HepG2 (cell line): Measurements from ENCODE around the gene LTBR. TPM values are rescaled to one million over a fixed set of nuclear protein-coding genes. Genes with fewer than 3 reads are reported as not detected.

Source experiments
- BCLAF1 ChIP-seq: fragments of 450-650 bp; IDR thresholded peaks from 2 replicates; pipeline ENCODE4 v1.6.1; 2017; ENCODE audit warnings: mild to moderate bottlenecking
- DR1 ChIP-seq: sonication (generic); formaldehyde crosslinking; IDR thresholded peaks from 2 replicates; pipeline ENCODE4 v1.8.0; 2021; ENCODE audit warnings: mild to moderate bottlenecking, missing genetic modification reagents, inconsistent platforms
- FOXO1 ChIP-seq: sonication (generic); formaldehyde crosslinking; IDR thresholded peaks from 2 replicates; pipeline ENCODE4 v1.4.0; 2020; ENCODE audit warnings: missing genetic modification reagents
- GLI4 ChIP-seq: sonication (generic); formaldehyde crosslinking; IDR thresholded peaks from 2 replicates; pipeline ENCODE4 v1.5.1; 2020; ENCODE audit warnings: missing genetic modification reagents, mild to moderate bottlenecking, moderate library complexity, borderline replicate concordance
- KIAA2018 ChIP-seq: sonication (generic); formaldehyde crosslinking; IDR thresholded peaks from 2 replicates; pipeline ENCODE4 v1.5.0; 2020; ENCODE audit warnings: mild to moderate bottlenecking, missing genetic modification reagents, borderline replicate concordance
- KLF11 ChIP-seq: IDR thresholded peaks from 2 replicates; pipeline ENCODE4 v1.6.1; 2016; ENCODE audit warnings: missing compliant biosample characterization
- MAFF ChIP-seq: IDR thresholded peaks from 2 replicates; pipeline ENCODE4 v1.6.1; 2011; ENCODE audit warnings: low read depth, low read length, improper control_type of control experiment
- NR3C1 ChIP-seq: sonication (generic); formaldehyde crosslinking; IDR thresholded peaks from 2 replicates; pipeline ENCODE4 v1.4.0; 2020; ENCODE audit warnings: missing genetic modification reagents
- PATZ1 ChIP-seq: sonication (generic); formaldehyde crosslinking; IDR thresholded peaks from 2 replicates; pipeline ENCODE4 v1.4.0; 2020; ENCODE audit warnings: missing genetic modification reagents
- RAD51 ChIP-seq: fragments of 450-650 bp; IDR thresholded peaks from 2 replicates; pipeline ENCODE4 v1.6.1; 2016; ENCODE audit warnings: borderline replicate concordance
- SRSF1 ChIP-seq: fragments of 200-400 bp; formaldehyde crosslinking; optimal IDR thresholded peaks from 2 replicates; pipeline ENCODE3; 2017; ENCODE audit warnings: mild to moderate bottlenecking, low read depth, low read length, moderate library complexity
- TEAD2 ChIP-seq: sonication (generic); formaldehyde crosslinking; IDR thresholded peaks from 2 replicates; pipeline ENCODE4 v1.9.0; 2021; ENCODE audit warnings: missing genetic modification reagents
- ZBTB8A ChIP-seq: sonication (generic); formaldehyde crosslinking; IDR thresholded peaks from 2 replicates; pipeline ENCODE4 v1.4.0; 2020; ENCODE audit warnings: mild to moderate bottlenecking, low read depth, missing genetic modification reagents, borderline replicate concordance
- ZNF33B ChIP-seq: sonication (generic); formaldehyde crosslinking; IDR thresholded peaks from 2 replicates; pipeline ENCODE4 v1.5.1; 2020; ENCODE audit warnings: mild to moderate bottlenecking, missing genetic modification reagents
- ZNF546 ChIP-seq: sonication (generic); formaldehyde crosslinking; conservative IDR thresholded peaks from 2 replicates; pipeline ENCODE4 v1.8.1; 2023; ENCODE audit warnings: mild to moderate bottlenecking, missing genetic modification reagents
- ZNF552 ChIP-seq: sonication (generic); formaldehyde crosslinking; IDR thresholded peaks from 2 replicates; pipeline ENCODE4 v1.9.0; 2022; ENCODE audit warnings: missing genetic modification reagents, mild to moderate bottlenecking, borderline replicate concordance
- ZNF746 ChIP-seq: sonication (generic); formaldehyde crosslinking; IDR thresholded peaks from 2 replicates; pipeline ENCODE4 v1.8.0; 2022; ENCODE audit warnings: mild to moderate bottlenecking, missing genetic modification reagents
- polyA plus RNA-seq, 8 experiments: library from polyadenylated mRNA; depleted of rRNA in 3 of 8; stranded (reverse) in 7 of 8; unstranded in 1 of 8; fragments of >200 nt; fragmentation: Illumina TruSeq in 4 of 8; extraction: Trizol in 4 of 8; gene quantifications; 2 replicates each; pipeline versions ENCODE4 v1.2.1 to v1.2.3, GENCODE V29; 2011 to 2016; ENCODE audit warnings: low read depth in 4 of 8, missing spikeins in 1 of 8, mixed read lengths in 1 of 8; ENCODE audit not compliant: insufficient read depth in 1 of 8
- total RNA-seq, 5 experiments: library from RNA; depleted of rRNA; stranded (reverse); fragments of >200 nt; fragmentation: Illumina TruSeq; extraction: Trizol; gene quantifications; 2 replicates each; pipeline ENCODE4 v1.2.3, GENCODE V29; 2016; ENCODE audit warnings: low read depth in 1 of 5

The LTBR gene
- total and polyA plus RNA-seq, 2 of the 13 experiments (the other 11 are each of a cell fraction or from before 2014, with no cell fraction given) = 31.4 to 34.8 TPM

GRCh38 chr12:6376079-6376869 is 7.7 kb upstream of the LTBR start (continued):
- TF ChIP-seq KIAA2018 (no peak), SRSF1 (peak; percentile 55), ZNF33B (CRISPR knock-in tag) (no peak), FOXO1 (no peak), GLI4 (CRISPR knock-in tag) (no peak), ZNF746 (no peak), BCLAF1 (no peak), RAD51 (no peak), ZNF552 (CRISPR knock-in tag) (no peak), ZNF546 (CRISPR knock-in tag) (no peak; the same call in 1 of the 2 replicates), DR1 (peak; percentile 27; the same call in 1 of the 2 replicates), PATZ1 (CRISPR knock-in tag) (peak; percentile 86), NR3C1 (CRISPR knock-in tag) (no peak), TEAD2 (no peak), ZBTB8A (no peak), KLF11 (CRISPR knock-in tag) (0 out of 2 replicates have a peak, but pooled peaks have one; percentile 10), MAFF (no peak)
